Lung (tissue), 12 donors: Measurements from ENCODE around the gene RND3. TPM values are rescaled to one million over a fixed set of nuclear protein-coding genes. Genes with fewer than 3 reads are reported as not detected.

Experiments used
- ATAC-seq: fragments of 200-7000 bp; cut with Tn5 transposase; one replicate; pipeline ENCODE4 v1.9.1; 2020; ENCODE audit warnings: moderate number of reproducible peaks; ENCODE audit not compliant: insufficient read depth, low FRiP score
- DNase-seq, 3 donors: peaks; one replicate each; pipeline ENCODE4 v3.0.0-alpha.2; 2013 to 2017
- H3K27ac ChIP-seq, 2 donors: one replicate each; pipeline ENCODE4 v1.5.1; 2013; ENCODE audit warnings: mild to moderate bottlenecking in 2 of 2, moderate library complexity in 2 of 2, control low read depth in 1 of 2, inconsistent platforms in 1 of 2, low read depth in 1 of 2, low read length in 1 of 2
- H3K27me3 ChIP-seq, 3 donors: one replicate each; pipeline ENCODE4 v1.5.1; 2013; ENCODE audit warnings: low read length in 2 of 3; ENCODE audit not compliant: control insufficient read depth in 3 of 3, insufficient read depth in 3 of 3
- H3K36me3 ChIP-seq, 4 donors: one replicate each; pipeline ENCODE4 v1.5.1; 2013; ENCODE audit warnings: low read length in 4 of 4, mild to moderate bottlenecking in 1 of 4, moderate library complexity in 1 of 4; ENCODE audit not compliant: control insufficient read depth in 4 of 4, insufficient read depth in 4 of 4
- H3K4me1 ChIP-seq, 5 donors: one replicate each; pipeline ENCODE4 v1.5.1; 2013; ENCODE audit warnings: low read length in 5 of 5, mild to moderate bottlenecking in 2 of 5, moderate library complexity in 1 of 5; ENCODE audit not compliant: control insufficient read depth in 5 of 5, insufficient read depth in 5 of 5
- H3K4me3 ChIP-seq: one replicate; pipeline ENCODE4 v1.5.1; 2013; ENCODE audit warnings: mild to moderate bottlenecking, control low read depth, moderate library complexity
- H3K9ac ChIP-seq, 2 donors: one replicate each; pipeline ENCODE4 v1.5.1; 2013; ENCODE audit warnings: low read length in 2 of 2, control low read depth in 1 of 2; ENCODE audit not compliant: insufficient read depth in 1 of 2
- H3K9me3 ChIP-seq, 4 donors: one replicate each; pipeline ENCODE4 v1.5.1; 2013; ENCODE audit warnings: low read length in 3 of 4, mild to moderate bottlenecking in 1 of 4, moderate library complexity in 1 of 4; ENCODE audit not compliant: control insufficient read depth in 4 of 4, insufficient read depth in 3 of 4
- CTCF ChIP-seq: IDR thresholded peaks from 2 replicates; pipeline ENCODE4 v1.5.1; 2012; ENCODE audit warnings: mild to moderate bottlenecking; ENCODE audit errors: control extremely low read depth, extremely low read depth
- WGBS, 2 donors: extraction: QIAGEN DNeasy Blood & Tissue Kit; methylation state at CpG; one replicate each; pipeline ENCODE4 v1.1.7; 2013; 5-methylcytosine and 5-hydroxymethylcytosine counted together
- polyA plus RNA-seq, 2 donors: library from polyadenylated mRNA; stranded (reverse); fragments of 200-250 nt; gene quantifications; one replicate each; pipeline ENCODE4 v1.2.1, GENCODE V29; 2013
- total RNA-seq, 2 donors: library from RNA; depleted of rRNA in 1 of 2; stranded (reverse); fragments of >200 nt in 1 of 2; gene quantifications; one replicate each; pipeline ENCODE4 v1.2.1, GENCODE V29; 2014 to 2021
- donor health status: control.
- donor health status: control.
- donor health status: Bipolar disorder and iron deficiency.
- donor health status: healthy.
- donor health status: DM: yes; HTN: yes; CAD: no.

Gene RND3
- total and polyA plus RNA-seq, 4 donors = 23.5 to 43.7 (median 33.4) TPM

- TF ChIP-seq CTCF = no peak
- DNase-seq = no peak
- Histone ChIP-seq H3K9ac (no peak overlapping the region), H3K36me3 (peaks cover 0 to 15% (median 7%) of the 10 kb centered on the region in 4 donors), H3K27ac (peak overlapping the region in 1 of 2 donors; percentile 66), H3K4me3 (no peak overlapping the region), H3K9me3 (no peaks in the 10 kb centered on the region), H3K27me3 (no peaks in the 10 kb centered on the region), H3K4me1 (peaks cover 7 to 83% (median 36%) of the 10 kb centered on the region in 5 donors)
- 55 to 58% methylated on average over 6 of the region's 6 CpGs for WGBS, 2 donors
- ATAC-seq = peak; percentile 30
These were observed 9.1 kb downstream of the RND3 start for GRCh38 chr2:150478200-150478974.

DNA sequence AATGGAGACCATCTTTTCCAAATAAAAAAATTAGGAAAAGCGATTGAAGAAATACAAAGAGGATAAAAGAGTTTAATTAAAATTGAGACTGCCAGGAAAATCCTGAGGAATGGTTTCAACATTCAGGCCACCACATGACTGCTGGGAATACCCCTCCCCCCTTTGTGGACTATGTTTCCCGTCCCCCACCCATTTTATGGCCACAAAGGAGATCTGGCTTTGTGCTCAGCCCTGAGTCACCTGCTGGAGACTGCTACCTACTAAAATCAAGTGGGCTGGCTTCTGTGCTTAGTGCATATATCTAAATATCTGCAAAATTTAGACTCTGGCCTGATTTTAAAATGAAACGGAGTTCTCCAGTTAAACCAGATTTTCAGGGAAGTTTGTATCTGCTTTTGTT, 10.1 kb downstream of the RND3 start:
- H3K4me3 ChIP-seq = no peak overlapping the region

DNA sequence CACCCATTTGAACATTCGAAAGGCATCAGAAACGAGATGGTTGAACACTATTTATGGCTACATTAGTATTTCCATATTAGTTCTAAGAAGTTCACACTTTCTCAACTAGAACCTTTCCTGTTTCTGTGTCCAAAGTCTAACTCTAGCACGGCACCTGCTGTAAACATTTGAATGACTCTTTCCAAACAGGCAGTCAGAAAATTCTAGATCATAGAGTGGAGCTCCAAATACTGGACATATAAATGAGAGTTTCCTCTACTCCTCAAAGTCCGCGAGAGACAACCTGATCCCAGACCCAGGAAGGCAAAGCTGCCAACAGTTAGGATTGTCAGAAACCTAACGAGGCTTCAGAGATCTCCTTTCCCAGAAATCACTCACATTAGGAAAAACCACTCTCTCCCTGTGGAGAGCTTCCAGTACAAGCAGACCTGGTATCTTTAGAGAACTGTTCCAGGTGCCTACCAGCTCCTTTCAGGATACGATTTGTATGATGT, 10.6 kb downstream of the RND3 start:
- Histone ChIP-seq H3K4me1 (peaks cover 7 to 76% (median 33%) of the 10 kb centered on the region in 5 donors), H3K9me3 (no peaks in the 10 kb centered on the region), H3K36me3 (peaks cover 0 to 25% (median 10%) of the 10 kb centered on the region in 4 donors), H3K27me3 (no peaks in the 10 kb centered on the region), H3K9ac (peak overlapping the region in 1 of 2 donors; percentile 2), H3K27ac (peak overlapping the region; percentile 27 to 47), H3K4me3 (no peak overlapping the region)
- DNase-seq = no peak
- ATAC-seq = no peak
- no peak for TF ChIP-seq CTCF
- WGBS, 2 donors = 58 to 69% methylated on average over 7 of the region's 7 CpGs

More for the DNA sequence above, 10.1 kb downstream of the RND3 start:
- H3K36me3 ChIP-seq = peaks cover 0 to 20% (median 10%) of the 10 kb centered on the region in 4 donors
- H3K27me3 ChIP-seq = no peaks in the 10 kb centered on the region
- ATAC-seq (no peak), DNase-seq (no peak)
- no peak for TF ChIP-seq CTCF
- H3K4me1 ChIP-seq = peaks cover 7 to 77% (median 33%) of the 10 kb centered on the region in 5 donors
- H3K9me3 ChIP-seq = no peaks in the 10 kb centered on the region
- H3K9ac ChIP-seq = peak overlapping the region in 1 of 2 donors; percentile 2
- peak overlapping the region; percentile 47 to 62 for H3K27ac ChIP-seq
- WGBS, 2 donors = 70 to 80% methylated on average over 3 of the region's 3 CpGs
